T47D (cell line): Measurements from ENCODE around the gene TJP3.

Experiments used
- DNase-seq, 2 experiments: peaks; one replicate each; pipeline versions ENCODE4 v3.0.0 to v3.0.0-alpha.2; 2011 to 2012; ENCODE audit warnings: low read depth in 1 of 2, low spot score in 1 of 2
- JUND ChIP-seq: IDR thresholded peaks from 2 replicates; pipeline ENCODE4 v1.6.1; 2012; ENCODE audit warnings: low read depth
- in situ Hi-C: cut with HindIII; loops from 2 replicates; pipeline ENCODE4 v1.10.0; 2016; ENCODE audit warnings: low sequenced_read_pairs, low pct_unique_long_range_greater_than_20kb

Gene TJP3

DNA sequence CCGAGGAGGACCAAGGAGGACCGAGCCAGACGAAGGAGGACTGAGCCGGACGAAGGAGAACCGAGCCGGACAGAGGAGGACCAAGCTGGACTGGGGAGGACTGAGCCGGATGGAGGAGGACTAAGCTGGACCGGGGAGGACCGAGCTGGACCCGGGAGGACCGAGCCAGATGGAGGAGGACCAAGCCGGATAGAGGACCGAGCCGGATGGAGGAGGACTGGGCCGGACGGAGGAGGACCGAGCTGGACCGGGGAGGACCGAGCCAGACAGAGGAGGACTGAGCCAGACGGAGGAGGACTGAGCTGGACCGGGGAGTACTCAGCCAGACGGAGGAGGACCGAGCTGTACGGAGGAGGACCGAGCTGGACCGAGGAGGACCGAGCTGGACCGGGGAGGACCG is 11.1 kb upstream of the TJP3 start:
- in situ Hi-C loops = no loop called here
- no peak for TF ChIP-seq JUND

GRCh38 chr19:3697671-3698385 is 10.4 kb upstream of the TJP3 start:
- in situ Hi-C loops = no loop called here
- no peak for DNase-seq

More for the DNA sequence above, 11.1 kb upstream of the TJP3 start:
- no peak for DNase-seq

GRCh38 chr19:3698386-3698950 is 9.7 kb upstream of the TJP3 start:
- no peak for DNase-seq
- in situ Hi-C loops = no loop called here
- TF ChIP-seq JUND = no peak

More at GRCh38 chr19:3697671-3698385, 10.4 kb upstream of the TJP3 start:
- TF ChIP-seq JUND = no peak

- TF ChIP-seq JUND = no peak
These were observed 9.0 kb upstream of the TJP3 start for GRCh38 chr19:3698974-3699740.

GRCh38 chr19:3699741-3700241 is 8.4 kb upstream of the TJP3 start:
- in situ Hi-C loops = no loop called here
- DNase-seq = no peak
- TF ChIP-seq JUND = no peak

More at GRCh38 chr19:3698974-3699740, 9.0 kb upstream of the TJP3 start:
- in situ Hi-C loops = no loop called here
- no peak for DNase-seq

DNA sequence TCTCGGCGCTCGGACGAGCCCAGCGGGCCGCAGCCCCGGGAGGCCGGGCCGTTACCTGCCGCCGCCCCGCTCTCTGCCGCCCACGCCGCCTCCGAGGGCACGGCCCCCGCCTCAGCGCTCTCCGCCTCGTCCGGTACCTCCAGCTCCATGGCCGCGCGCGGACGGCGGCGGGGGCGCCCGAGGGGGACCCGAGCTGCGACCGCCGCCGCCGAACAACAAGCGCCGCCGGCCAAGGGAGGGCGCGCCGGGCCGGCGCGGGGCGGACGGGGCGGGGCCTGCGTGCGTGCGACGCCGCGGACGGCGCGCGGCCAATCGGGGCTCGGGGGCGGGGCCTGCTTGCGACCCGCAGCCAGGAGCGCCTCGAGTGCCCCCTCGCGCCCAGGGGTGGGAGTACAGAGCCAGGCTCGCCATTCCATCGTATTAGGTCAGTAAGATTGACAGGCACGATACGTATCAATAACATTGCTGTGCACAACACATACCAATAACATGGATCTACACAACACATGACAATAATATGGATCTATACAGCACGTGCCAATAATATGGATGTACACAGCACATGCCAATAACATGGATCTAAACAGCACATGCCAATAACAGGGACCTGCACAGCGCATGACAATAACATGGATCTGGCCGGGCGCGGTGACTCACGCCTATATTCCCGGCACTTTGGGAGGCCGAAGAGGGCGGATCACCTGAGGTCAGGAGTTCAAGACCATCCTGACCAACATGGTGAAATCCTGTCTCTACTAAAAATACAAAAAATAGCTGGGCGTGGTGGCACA is 7.7 kb upstream of the TJP3 start, which contains the start of gene PIP5K1C:
TSS of gene PIP5K1C (minus strand) at position 227 of the 791 bp plus-strand sequence. CDS start at position 149, 78 bp downstream.
- no peak for TF ChIP-seq JUND
- DNase-seq = peak; percentile 64 to 82
- in situ Hi-C loops = no loop called here

GRCh38 chr19:3701200-3701599 is 7.0 kb upstream of the TJP3 start:
- in situ Hi-C loops = no loop called here

GRCh38 chr19:3707868-3708206 is 347 bp upstream of the TJP3 start:
- in situ Hi-C loops = no loop called here
- no peak for TF ChIP-seq JUND
- DNase-seq = no peak

More at GRCh38 chr19:3701200-3701599, 7.0 kb upstream of the TJP3 start:
- DNase-seq = no peak
- no peak for TF ChIP-seq JUND

- peak in 1 of 2 experiments; percentile 91 for DNase-seq
- in situ Hi-C loops = no loop called here
- no peak for TF ChIP-seq JUND
These were observed 2.2 kb downstream of the TJP3 start for GRCh38 chr19:3710265-3710812.

DNA sequence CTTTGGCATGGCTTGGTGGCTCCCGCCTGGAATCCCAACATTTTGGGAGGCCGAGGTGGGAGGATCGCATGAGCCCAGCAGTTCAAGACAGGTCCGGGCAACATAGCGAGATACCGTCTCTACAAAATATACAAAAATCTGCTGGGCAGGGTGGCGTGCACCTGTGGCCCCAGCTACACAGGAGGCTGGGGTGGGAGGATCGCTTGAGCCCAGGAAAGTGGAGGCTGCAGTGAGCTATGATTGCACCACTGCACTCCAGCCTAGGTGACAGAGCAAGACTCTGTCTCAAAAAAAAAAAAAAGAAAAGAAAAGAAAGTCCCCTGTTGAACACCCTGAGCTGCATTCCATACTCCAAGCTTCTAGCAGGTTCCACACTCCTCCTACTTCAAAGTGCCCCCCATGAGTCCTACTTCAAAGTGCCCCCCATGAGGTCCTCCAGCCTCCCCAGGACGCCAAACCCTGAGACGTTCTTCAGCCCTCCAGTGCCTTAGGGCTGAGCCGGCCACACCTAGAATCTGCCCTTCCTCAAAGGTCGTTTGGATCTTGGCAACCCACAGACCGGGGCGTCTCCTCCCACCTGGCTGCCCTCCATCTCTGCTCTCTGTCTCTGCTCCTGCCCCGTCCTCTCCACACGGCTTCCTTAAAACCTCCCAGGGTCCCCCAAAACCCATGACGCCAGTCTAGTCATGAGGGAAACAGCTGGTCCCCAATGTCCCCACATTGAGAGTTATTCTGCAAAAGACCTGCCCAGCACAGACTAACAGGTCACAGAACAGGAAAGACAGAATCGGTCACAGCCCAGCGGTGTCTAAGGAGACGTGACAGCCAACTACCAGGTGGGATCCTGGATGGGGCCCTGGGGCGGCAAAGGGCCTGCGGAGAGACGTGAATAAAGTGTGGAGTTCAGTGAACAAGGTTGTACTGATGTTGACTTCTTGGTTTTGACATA is 4.8 kb downstream of the TJP3 start:
- in situ Hi-C loops = no loop called here
- no peak for TF ChIP-seq JUND
- DNase-seq = peak in 1 of 2 experiments; percentile 80

GRCh38 chr19:3716147-3716668 is 8.0 kb downstream of the TJP3 start:
- DNase-seq = no peak
- in situ Hi-C loops = no loop called here
- no peak for TF ChIP-seq JUND
